SK-N-SH (cell line): Measurements from ENCODE around the gene SNTG2. TPM values are rescaled to one million over a fixed set of nuclear protein-coding genes. Genes with fewer than 3 reads are reported as not detected.

Experiments used
- CTCF ChIA-PET: fragments of 300-600, 350-600 bp; formaldehyde crosslinking; extraction: SDS; loops from one replicate; lab custom pipeline; 2021; lab: Yijun Ruan, JAX
- POLR2A ChIA-PET: fragments of 350-600 bp; sonication (Branson Sonifier 250); formaldehyde crosslinking; extraction: SDS; loops from one replicate; lab custom pipeline; 2020; ENCODE audit warnings: antibody characterized with exemption, inconsistent platforms; lab: Yijun Ruan, JAX
- DNase-seq: peaks from one replicate; pipeline ENCODE4 v3.0.0; 2012
- H2AFZ ChIP-seq: fragments of 200-600 bp; sonication (generic); 2 replicates; pipeline ENCODE4 v1.8.1; 2016; ENCODE audit warnings: antibody characterized with exemption, mild to moderate bottlenecking, low read depth
- H3F3A ChIP-seq: fragments of 200-600 bp; sonication (generic); replicated peaks from 2 replicates; pipeline ENCODE3; 2016; ENCODE audit warnings: antibody characterized with exemption, mild to moderate bottlenecking; ENCODE audit not compliant: insufficient read depth
- H3K27ac ChIP-seq, 2 experiments: fragments of 200-500 bp in 1 of 2; fragments of 200-600 bp in 1 of 2; sonication (Bioruptor generic) in 1 of 2; sonication (generic), shearing (Covaris generic) in 1 of 2; 2 replicates each; pipeline versions ENCODE4 v1.5.1 to v1.6.1; 2014 to 2016; ENCODE audit warnings: low read depth in 2 of 2, inconsistent platforms in 1 of 2, low read length in 1 of 2, mild to moderate bottlenecking in 1 of 2, mixed read lengths in 1 of 2
- H3K27me3 ChIP-seq: fragments of 200-600 bp; sonication (generic), shearing (Covaris generic); 2 replicates; pipeline ENCODE4 v1.6.1; 2016; ENCODE audit warnings: mixed run types; ENCODE audit not compliant: insufficient read depth
- H3K36me3 ChIP-seq, 2 experiments: fragments of 200-500 bp in 1 of 2; fragments of 200-600 bp in 1 of 2; sonication (Bioruptor generic) in 1 of 2; sonication (generic) in 1 of 2; replicated peaks in 1 of 2; 2 replicates each; pipeline versions ENCODE3 to v1.5.1; 2014 to 2016; ENCODE audit warnings: low read length in 1 of 2, mild to moderate bottlenecking in 1 of 2; ENCODE audit not compliant: insufficient read depth in 2 of 2, control insufficient read depth in 1 of 2
- H3K4me1 ChIP-seq, 2 experiments: fragments of 200-500 bp in 1 of 2; fragments of 200-600 bp in 1 of 2; sonication (Bioruptor generic) in 1 of 2; sonication (generic), shearing (Covaris generic) in 1 of 2; 2 replicates each; pipeline versions ENCODE4 v1.5.1 to v1.6.1; 2014 to 2016; ENCODE audit warnings: low read depth in 1 of 2, low read length in 1 of 2, mixed run types in 1 of 2; ENCODE audit not compliant: insufficient read depth in 2 of 2, control insufficient read depth in 1 of 2
- H3K4me2 ChIP-seq: fragments of 200-600 bp; sonication (generic), shearing (Covaris generic); 2 replicates; pipeline ENCODE4 v1.6.1; 2017; ENCODE audit warnings: mixed run types
- H3K4me3 ChIP-seq, 2 experiments: fragments of 200-500 bp in 1 of 2; fragments of 200-600 bp in 1 of 2; sonication (Bioruptor generic) in 1 of 2; sonication (generic), shearing (Covaris generic) in 1 of 2; 2 replicates each; pipeline versions ENCODE4 v1.5.1 to v1.8.1; 2014 to 2016; ENCODE audit warnings: low read depth in 2 of 2, inconsistent platforms in 1 of 2, low read length in 1 of 2, mild to moderate bottlenecking in 1 of 2, mixed read lengths in 1 of 2, moderate library complexity in 1 of 2
- H3K79me2 ChIP-seq: fragments of 200-600 bp; sonication (generic); 2 replicates; pipeline ENCODE4 v1.8.1; 2017; ENCODE audit warnings: mild to moderate bottlenecking; ENCODE audit not compliant: insufficient read depth
- H3K9ac ChIP-seq: fragments of 200-600 bp; sonication (generic); 2 replicates; pipeline ENCODE4 v1.6.1; 2017; ENCODE audit warnings: mixed run types
- H3K9me2 ChIP-seq: fragments of 200-600 bp; sonication (generic); 2 replicates; pipeline ENCODE4 v1.6.1; 2017; ENCODE audit warnings: mixed run types
- H3K9me3 ChIP-seq: fragments of 200-600 bp; sonication (generic); 2 replicates; pipeline ENCODE4 v1.6.1; 2017; ENCODE audit warnings: mixed run types, mild to moderate bottlenecking, moderate library complexity
- H4K20me1 ChIP-seq: fragments of 200-600 bp; sonication (generic); 2 replicates; pipeline ENCODE4 v1.6.1; 2017; ENCODE audit warnings: mild to moderate bottlenecking, mixed run types; ENCODE audit not compliant: insufficient read depth
- CTCF ChIP-seq: fragments of 200-600 bp; sonication (generic); IDR thresholded peaks from 2 replicates; pipeline ENCODE4 v1.6.1; 2017; ENCODE audit warnings: antibody characterized with exemption, mild to moderate bottlenecking, moderate library complexity
- FOSL2 ChIP-seq: IDR thresholded peaks from 2 replicates; pipeline ENCODE4 v1.4.0; 2012; ENCODE audit warnings: low read depth, mild to moderate bottlenecking, moderate library complexity, borderline replicate concordance
- GATA2 ChIP-seq: sonication (generic); formaldehyde crosslinking; IDR thresholded peaks from 2 replicates; pipeline ENCODE4 v1.5.0; 2020; ENCODE audit warnings: mild to moderate bottlenecking, missing genetic modification reagents
- MAX ChIP-seq: IDR thresholded peaks from 2 replicates; pipeline ENCODE4 v1.4.0; 2012; ENCODE audit warnings: low read depth
- RAD21 ChIP-seq: IDR thresholded peaks from 2 replicates; pipeline ENCODE4 v1.6.1; 2012; ENCODE audit warnings: mild to moderate bottlenecking, low read length
- REST ChIP-seq: IDR thresholded peaks from 2 replicates; pipeline ENCODE4 v1.6.1; 2012; ENCODE audit warnings: mild to moderate bottlenecking, low read depth, low read length, moderate library complexity
- RFX5 ChIP-seq: IDR thresholded peaks from 2 replicates; pipeline ENCODE4 v1.6.1; 2012; ENCODE audit warnings: mild to moderate bottlenecking, improper control_type of control experiment, low read length
- WGBS: methylation state at CpG from one replicate; pipeline ENCODE4 v1.1.6; 2017; ENCODE audit warnings: low lambda C conversion rate; 5-methylcytosine and 5-hydroxymethylcytosine counted together
- polyA plus RNA-seq, 3 experiments: library from polyadenylated mRNA; depleted of rRNA; stranded (reverse); fragments of >200 nt; gene quantifications; 2 replicates each; pipeline ENCODE4 v1.2.3, GENCODE V29; 2012

SNTG2 gene
- polyA plus RNA-seq, 1 of the 3 experiments (the other 2 are of a cell fraction): not detected

GRCh38 chr2:1306687-1307516 lies 356.3 kb downstream of the SNTG2 start:
- 70% methylated on average over 15 of the region's 17 CpGs for WGBS
- CTCF ChIA-PET: interaction anchor here (0.8 kb wide), 1 partner anchor 13 kb away, joined by 3 read pairs; no protein-coding TSS in a partner anchor

More at GRCh38 chr2:1306687-1307516, 356.3 kb downstream of the SNTG2 start:
- Histone ChIP-seq H3F3A (no peaks in the 10 kb centered on the region), H3K9ac (no peak overlapping the region), H3K27me3 (no peaks in the 10 kb centered on the region), H4K20me1 (no peaks in the 10 kb centered on the region), H3K4me2 (no peak overlapping the region), H2AFZ (no peak overlapping the region), H3K36me3 (no peaks in the 10 kb centered on the region), H3K79me2 (no peaks in the 10 kb centered on the region), H3K27ac (no peak overlapping the region), H3K4me3 (no peak overlapping the region)
- no peak for DNase-seq
- POLR2A ChIA-PET: no interaction called here
- TF ChIP-seq CTCF: no peak
- no peak for TF ChIP-seq MAX
- no peak for TF ChIP-seq REST
- TF ChIP-seq FOSL2: no peak
- TF ChIP-seq RFX5: no peak
- TF ChIP-seq GATA2 (CRISPR knock-in tag): no peak
- TF ChIP-seq RAD21: no peak
- TF ChIP-seq, all 33 proteins: peak for 0
- Histone ChIP-seq H3K9me2 (no peaks in the 10 kb centered on the region), H3K4me1 (no peaks in the 10 kb centered on the region), H3K9me3 (no peaks in the 10 kb centered on the region)
